ENCODE measurements around the gene HERC6.

The HERC6 gene

DNA sequence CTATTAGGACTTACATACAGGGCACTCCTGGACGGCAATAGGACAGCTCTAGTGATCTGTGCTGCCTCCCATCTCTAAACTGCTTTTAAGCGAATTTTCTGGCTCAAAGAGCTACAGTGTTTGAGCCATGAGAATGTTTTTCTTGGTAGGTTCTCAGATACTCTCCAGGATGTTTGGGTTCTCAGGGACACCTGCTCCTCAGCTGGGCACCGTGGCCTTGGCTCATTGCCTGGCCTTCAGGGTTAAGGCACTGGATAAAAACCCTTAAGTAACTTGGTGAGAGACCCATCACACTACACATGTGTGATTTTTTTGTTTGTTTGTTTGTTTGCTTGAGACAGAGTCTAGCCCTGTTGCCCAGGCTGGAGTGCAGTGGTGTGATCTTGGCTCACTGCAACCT, 39.8 kb downstream of the HERC6 start:
- Histone ChIP-seq H3K27me3 (no peaks in the 10 kb centered on the region), H3K4me1 (no peaks in the 10 kb centered on the region), H3K36me3 (no peaks in the 10 kb centered on the region), H3K9me3 (no peaks in the 10 kb centered on the region), H3K4me3 (no peak overlapping the region), H3K27ac (no peak overlapping the region)
- intact Hi-C loops (cut with DNase I; ENCODE audit: low total_unique reads): no loop called here
- TF ChIP-seq, protein P1, sequence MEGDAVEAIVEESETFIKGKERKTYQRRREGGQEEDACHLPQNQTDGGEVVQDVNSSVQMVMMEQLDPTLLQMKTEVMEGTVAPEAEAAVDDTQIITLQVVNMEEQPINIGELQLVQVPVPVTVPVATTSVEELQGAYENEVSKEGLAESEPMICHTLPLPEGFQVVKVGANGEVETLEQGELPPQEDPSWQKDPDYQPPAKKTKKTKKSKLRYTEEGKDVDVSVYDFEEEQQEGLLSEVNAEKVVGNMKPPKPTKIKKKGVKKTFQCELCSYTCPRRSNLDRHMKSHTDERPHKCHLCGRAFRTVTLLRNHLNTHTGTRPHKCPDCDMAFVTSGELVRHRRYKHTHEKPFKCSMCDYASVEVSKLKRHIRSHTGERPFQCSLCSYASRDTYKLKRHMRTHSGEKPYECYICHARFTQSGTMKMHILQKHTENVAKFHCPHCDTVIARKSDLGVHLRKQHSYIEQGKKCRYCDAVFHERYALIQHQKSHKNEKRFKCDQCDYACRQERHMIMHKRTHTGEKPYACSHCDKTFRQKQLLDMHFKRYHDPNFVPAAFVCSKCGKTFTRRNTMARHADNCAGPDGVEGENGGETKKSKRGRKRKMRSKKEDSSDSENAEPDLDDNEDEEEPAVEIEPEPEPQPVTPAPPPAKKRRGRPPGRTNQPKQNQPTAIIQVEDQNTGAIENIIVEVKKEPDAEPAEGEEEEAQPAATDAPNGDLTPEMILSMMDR (IDR thresholded peaks at IDR 0.05): no peak
- DNase-seq: no peak

DNA sequence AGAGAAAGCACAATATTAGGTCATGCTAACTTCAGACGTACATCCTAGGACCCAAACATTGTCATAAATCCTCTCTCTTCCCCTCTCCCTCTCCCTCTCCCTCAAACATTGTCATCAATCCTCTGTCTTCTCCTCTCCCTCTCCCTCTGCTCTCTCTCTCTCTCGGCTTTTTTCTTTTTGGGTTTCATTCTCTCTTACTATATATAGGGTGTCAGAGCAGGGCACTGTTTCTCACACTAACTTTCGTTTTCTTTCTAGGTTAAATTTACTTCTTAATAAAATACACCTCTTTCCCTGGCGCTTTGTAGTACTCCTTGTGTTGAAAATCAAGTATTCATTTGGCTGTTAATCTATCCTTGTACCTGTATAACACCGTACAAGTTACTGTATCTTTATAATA, 41.2 kb downstream of the HERC6 start:
- H3K4me1 ChIP-seq: no peaks in the 10 kb centered on the region
- TF ChIP-seq, protein P1 (IDR thresholded peaks at IDR 0.05): no peak
- no peaks in the 10 kb centered on the region for H3K36me3 ChIP-seq
- H3K4me3 ChIP-seq: no peak overlapping the region
- H3K27me3 ChIP-seq: no peaks in the 10 kb centered on the region
- no peaks in the 10 kb centered on the region for H3K9me3 ChIP-seq
- intact Hi-C loops (cut with DNase I; ENCODE audit: low total_unique reads): no loop called here
- DNase-seq: no peak
- H3K27ac ChIP-seq: no peak overlapping the region

DNA sequence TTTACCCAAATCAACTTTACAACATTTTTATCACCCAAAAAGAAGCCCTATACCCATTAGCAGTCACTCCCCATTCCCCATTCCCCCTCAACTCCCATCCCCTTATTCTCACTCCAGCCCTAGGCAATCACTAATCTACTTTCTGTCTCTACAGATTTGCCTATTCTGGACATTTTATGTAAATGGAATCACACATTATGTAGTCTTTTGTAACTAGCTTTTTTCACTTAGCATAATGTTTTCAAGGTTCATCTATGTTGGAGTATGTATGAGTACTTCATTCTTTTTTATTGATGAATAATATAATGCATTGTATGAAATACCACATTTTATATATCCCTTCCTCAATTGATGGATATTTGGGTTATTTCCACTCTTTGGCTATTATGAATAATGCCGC, 42.2 kb downstream of the HERC6 start:
- intact Hi-C loops (cut with DNase I; ENCODE audit: low total_unique reads): no loop called here
- TF ChIP-seq, protein P1 (IDR thresholded peaks at IDR 0.05): no peak

DNA sequence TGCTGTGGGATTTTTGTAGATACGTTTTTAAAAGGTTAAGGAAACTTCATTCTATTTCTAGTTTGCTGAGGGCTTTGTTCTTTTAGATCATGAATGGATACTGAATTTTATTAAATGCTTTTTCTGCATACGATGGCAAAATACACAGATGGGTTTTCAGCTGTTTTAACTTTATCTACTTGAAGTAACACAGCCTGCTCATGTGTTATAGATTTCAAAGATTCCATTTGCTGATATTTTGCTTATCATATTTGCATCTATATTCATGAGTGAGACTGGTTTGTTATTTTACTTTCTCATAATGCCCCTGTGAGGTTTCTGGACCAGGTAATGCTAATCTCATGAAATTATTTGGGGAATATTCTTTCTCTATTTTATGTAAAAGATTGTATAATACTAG, 43.8 kb downstream of the HERC6 start:
- no peak overlapping the region for H3K27ac ChIP-seq
- no peaks in the 10 kb centered on the region for H3K27me3 ChIP-seq
- DNase-seq: no peak
- no peaks in the 10 kb centered on the region for H3K4me1 ChIP-seq
- TF ChIP-seq, protein P1 (IDR thresholded peaks at IDR 0.05): no peak
- H3K36me3 ChIP-seq: no peaks in the 10 kb centered on the region
- no peak overlapping the region for H3K4me3 ChIP-seq
- intact Hi-C loops (cut with DNase I; ENCODE audit: low total_unique reads): no loop called here
- no peaks in the 10 kb centered on the region for H3K9me3 ChIP-seq

More for the DNA sequence above, 42.2 kb downstream of the HERC6 start:
- Histone ChIP-seq H3K9me3 (no peaks in the 10 kb centered on the region), H3K36me3 (no peaks in the 10 kb centered on the region), H3K27ac (no peak overlapping the region), H3K4me1 (no peaks in the 10 kb centered on the region), H3K27me3 (no peaks in the 10 kb centered on the region), H3K4me3 (no peak overlapping the region)
- no peak for DNase-seq

DNA sequence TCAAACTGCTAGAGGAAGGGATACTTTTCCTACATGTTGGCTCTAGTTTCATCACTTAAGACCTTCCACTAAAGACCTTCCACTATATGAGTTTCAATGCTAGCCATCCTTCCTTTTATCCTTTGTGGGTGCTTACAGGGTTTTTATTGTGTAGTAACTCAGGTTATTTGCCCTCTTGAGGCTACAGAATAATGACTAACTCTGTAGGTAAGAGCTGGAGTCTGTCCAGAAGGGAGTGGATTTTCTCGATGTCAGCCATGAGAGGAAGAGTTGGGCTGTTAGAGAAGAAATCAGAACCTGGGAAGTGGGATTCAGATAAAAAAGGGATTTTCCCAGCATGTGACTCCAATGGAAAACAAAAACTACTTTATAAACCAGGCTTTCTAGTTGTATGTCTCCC, 50.7 kb downstream of the HERC6 start:
- H3K27ac ChIP-seq: no peak overlapping the region
- DNase-seq: no peak
- no peak overlapping the region for H3K4me3 ChIP-seq
- peaks cover 7 to 9% (median 7%) of the 10 kb centered on the region in 3 donors for H3K36me3 ChIP-seq
- TF ChIP-seq, protein P1 (IDR thresholded peaks at IDR 0.05): no peak
- no peaks in the 10 kb centered on the region for H3K9me3 ChIP-seq
- H3K27me3 ChIP-seq: no peaks in the 10 kb centered on the region
- no peaks in the 10 kb centered on the region for H3K4me1 ChIP-seq
- intact Hi-C loops (cut with DNase I; ENCODE audit: low total_unique reads): no loop called here

Measured in tibial artery (tissue), 4 donors.